Activated B cell treated with CpG ODN at 0.5 μM for 24 hours (primary cell): ENCODE data around the gene PRKAG2. TPM values are rescaled to one million over a fixed set of nuclear protein-coding genes. Genes with fewer than 3 reads are reported as not detected.

Source experiments
- ATAC-seq: fragments of 200-7000 bp; cut with Tn5 transposase; one replicate; pipeline ENCODE4 v1.10.0; 2021; ENCODE audit warnings: low read depth, mild to moderate bottlenecking, moderate library complexity
- CTCF ChIA-PET: fragments of 350-600 bp; sonication (Branson Sonifier 250); formaldehyde crosslinking; loops from one replicate; lab custom pipeline; 2021; ENCODE audit warnings: antibody characterized with exemption; lab: Charles Lee
- POLR2A ChIA-PET: fragments of 350-600 bp; sonication (Branson Sonifier 250); formaldehyde crosslinking; loops from one replicate; lab custom pipeline; 2021; ENCODE audit warnings: antibody characterized with exemption; lab: Charles Lee
- DNase-seq: peaks from one replicate; pipeline ENCODE4 v3.0.0; 2022
- H3K27ac Mint-ChIP-seq: one replicate; pipeline ENCODE4 v1.8.0; 2020; ENCODE audit warnings: mixed read lengths
- H3K27me3 Mint-ChIP-seq: one replicate; pipeline ENCODE4 v1.8.0; 2021; ENCODE audit warnings: mixed read lengths
- H3K36me3 Mint-ChIP-seq: one replicate; pipeline ENCODE4 v1.8.0; 2021; ENCODE audit warnings: low read depth, mixed read lengths
- H3K4me1 Mint-ChIP-seq: one replicate; pipeline ENCODE4 v1.8.0; 2021; ENCODE audit warnings: mixed read lengths
- H3K4me3 Mint-ChIP-seq: one replicate; pipeline ENCODE4 v1.8.0; 2020; ENCODE audit warnings: mild to moderate bottlenecking, mixed read lengths
- H3K9me3 Mint-ChIP-seq: one replicate; pipeline ENCODE4 v1.8.0; 2020; ENCODE audit warnings: mixed read lengths
- CTCF ChIP-seq: fragments of 200-600 bp; IDR thresholded peaks from one replicate; pipeline ENCODE4 v1.8.0; 2022; ENCODE audit warnings: antibody characterized with exemption, mild to moderate bottlenecking
- intact Hi-C: fragments of 100-400 bp; cut with micrococcal nuclease; formaldehyde crosslinking; loops from one replicate; pipeline ENCODE4 v1.15.1; 2024
- total RNA-seq: library from RNA; stranded (reverse); gene quantifications from 2 replicates; pipeline ENCODE4 v1.2.3, GENCODE V29; 2022

Gene PRKAG2
- total RNA-seq, 1 donor from 2014 or later: 19.7 TPM

GRCh38 chr7:151897161-151897731 is 20.3 kb upstream of the PRKAG2 start:
- CTCF ChIA-PET: no interaction called here

GRCh38 chr7:151896486-151896885 is 19.6 kb upstream of the PRKAG2 start:
- no peak for TF ChIP-seq CTCF
- H3K4me3 Mint-ChIP-seq: no peak overlapping the region
- no peak for ATAC-seq
- no peaks in the 10 kb centered on the region for H3K36me3 Mint-ChIP-seq
- ChIA-PET POLR2A (no interaction called here), CTCF (no interaction called here)
- no peaks in the 10 kb centered on the region for H3K4me1 Mint-ChIP-seq
- peaks cover 19% of the 10 kb centered on the region for H3K27me3 Mint-ChIP-seq
- intact Hi-C loops: no loop called here
- no peak overlapping the region for H3K27ac Mint-ChIP-seq
- DNase-seq: no peak
- H3K9me3 Mint-ChIP-seq: no peaks in the 10 kb centered on the region

More at GRCh38 chr7:151897161-151897731, 20.3 kb upstream of the PRKAG2 start:
- Mint-ChIP-seq H3K4me3 (no peak overlapping the region), H3K9me3 (no peaks in the 10 kb centered on the region), H3K4me1 (no peaks in the 10 kb centered on the region), H3K36me3 (no peaks in the 10 kb centered on the region), H3K27ac (no peak overlapping the region), H3K27me3 (peaks cover 17% of the 10 kb centered on the region)
- ATAC-seq: no peak
- intact Hi-C loops: no loop called here
- TF ChIP-seq CTCF: no peak
- DNase-seq: no peak
- POLR2A ChIA-PET: no interaction called here

DNA sequence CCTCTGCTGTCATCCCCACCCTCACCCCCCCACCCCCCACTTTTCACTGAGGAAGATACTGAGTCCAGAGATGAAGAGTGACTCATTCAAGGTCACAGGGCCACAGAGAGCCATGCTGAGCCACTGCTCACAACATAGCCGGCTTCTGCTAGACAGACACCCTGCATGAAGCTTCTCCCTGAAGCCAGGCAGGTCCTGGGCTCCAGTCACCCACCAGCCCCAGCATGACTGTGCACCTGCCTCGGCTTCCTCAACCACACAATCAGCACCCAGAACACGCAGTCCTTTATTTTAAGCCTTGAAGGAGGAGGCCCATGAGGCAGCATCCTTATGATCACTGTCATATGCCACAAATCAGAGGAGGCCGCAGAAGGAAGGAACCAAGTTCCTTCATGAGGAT is 19.2 kb upstream of the PRKAG2 start:
- H3K27ac Mint-ChIP-seq: no peak overlapping the region
- TF ChIP-seq CTCF: no peak
- no peak overlapping the region for H3K4me3 Mint-ChIP-seq
- H3K27me3 Mint-ChIP-seq: peaks cover 20% of the 10 kb centered on the region
- no peaks in the 10 kb centered on the region for H3K36me3 Mint-ChIP-seq
- ChIA-PET POLR2A (no interaction called here), CTCF (no interaction called here)
- no peaks in the 10 kb centered on the region for H3K9me3 Mint-ChIP-seq
- ATAC-seq (no peak), DNase-seq (no peak)
- H3K4me1 Mint-ChIP-seq: no peaks in the 10 kb centered on the region
- intact Hi-C loops: no loop called here

- H3K4me3 Mint-ChIP-seq: no peak overlapping the region
- DNase-seq (no peak), ATAC-seq (no peak)
- CTCF ChIA-PET: no interaction called here
- intact Hi-C loops: no loop called here
- peaks cover 22% of the 10 kb centered on the region for H3K27me3 Mint-ChIP-seq
- no peaks in the 10 kb centered on the region for H3K9me3 Mint-ChIP-seq
- no peak overlapping the region for H3K27ac Mint-ChIP-seq
- peaks cover under 1% of the 10 kb centered on the region for H3K4me1 Mint-ChIP-seq
- TF ChIP-seq CTCF: no peak
- H3K36me3 Mint-ChIP-seq: no peaks in the 10 kb centered on the region
- POLR2A ChIA-PET: no interaction called here
Observed at GRCh38 chr7:151895631-151896031, 18.7 kb upstream of the PRKAG2 start.

DNA sequence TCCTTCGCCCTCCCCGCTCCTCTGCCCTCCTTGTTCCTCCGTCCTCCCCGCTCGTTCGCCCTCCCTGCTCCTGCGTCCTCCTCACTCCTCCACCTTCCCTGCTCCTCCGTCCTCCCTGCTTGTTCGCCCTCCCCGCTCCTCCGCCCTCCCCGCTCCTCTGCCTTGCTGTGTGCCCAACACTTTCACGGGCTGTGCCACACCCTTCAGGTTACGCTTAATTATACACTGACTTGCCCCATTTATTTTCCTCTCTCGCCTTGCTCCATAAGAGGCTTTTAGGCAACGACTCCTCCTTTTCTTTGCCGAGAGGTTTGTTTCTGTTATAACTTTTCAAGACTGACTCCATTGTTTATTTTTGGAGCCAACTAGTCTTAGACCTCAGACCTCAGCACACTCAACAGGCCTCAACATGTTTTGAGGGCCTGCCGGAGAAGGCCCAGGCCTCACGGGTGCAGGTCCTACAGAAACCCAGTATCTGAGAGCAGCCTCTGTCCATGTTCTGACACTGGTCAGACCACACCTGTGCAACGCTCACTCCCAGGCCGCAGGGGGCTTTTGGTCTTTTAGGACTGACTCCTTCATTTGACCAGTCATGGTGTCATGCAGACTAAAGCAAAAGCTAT is 18.2 kb upstream of the PRKAG2 start:
- intact Hi-C loops: no loop called here
- Mint-ChIP-seq H3K27me3 (peaks cover 24% of the 10 kb centered on the region), H3K4me1 (peaks cover 3% of the 10 kb centered on the region), H3K9me3 (no peaks in the 10 kb centered on the region), H3K27ac (no peak overlapping the region), H3K36me3 (no peaks in the 10 kb centered on the region), H3K4me3 (no peak overlapping the region)
- no peak for ATAC-seq
- TF ChIP-seq CTCF: no peak
- POLR2A ChIA-PET: no interaction called here
- CTCF ChIA-PET: no interaction called here
- DNase-seq: no peak
